ENCODE data around the gene UBE2O.
A peak's percentile ranks its signal among the peaks of the same experiment; 100 is the strongest.

DNA sequence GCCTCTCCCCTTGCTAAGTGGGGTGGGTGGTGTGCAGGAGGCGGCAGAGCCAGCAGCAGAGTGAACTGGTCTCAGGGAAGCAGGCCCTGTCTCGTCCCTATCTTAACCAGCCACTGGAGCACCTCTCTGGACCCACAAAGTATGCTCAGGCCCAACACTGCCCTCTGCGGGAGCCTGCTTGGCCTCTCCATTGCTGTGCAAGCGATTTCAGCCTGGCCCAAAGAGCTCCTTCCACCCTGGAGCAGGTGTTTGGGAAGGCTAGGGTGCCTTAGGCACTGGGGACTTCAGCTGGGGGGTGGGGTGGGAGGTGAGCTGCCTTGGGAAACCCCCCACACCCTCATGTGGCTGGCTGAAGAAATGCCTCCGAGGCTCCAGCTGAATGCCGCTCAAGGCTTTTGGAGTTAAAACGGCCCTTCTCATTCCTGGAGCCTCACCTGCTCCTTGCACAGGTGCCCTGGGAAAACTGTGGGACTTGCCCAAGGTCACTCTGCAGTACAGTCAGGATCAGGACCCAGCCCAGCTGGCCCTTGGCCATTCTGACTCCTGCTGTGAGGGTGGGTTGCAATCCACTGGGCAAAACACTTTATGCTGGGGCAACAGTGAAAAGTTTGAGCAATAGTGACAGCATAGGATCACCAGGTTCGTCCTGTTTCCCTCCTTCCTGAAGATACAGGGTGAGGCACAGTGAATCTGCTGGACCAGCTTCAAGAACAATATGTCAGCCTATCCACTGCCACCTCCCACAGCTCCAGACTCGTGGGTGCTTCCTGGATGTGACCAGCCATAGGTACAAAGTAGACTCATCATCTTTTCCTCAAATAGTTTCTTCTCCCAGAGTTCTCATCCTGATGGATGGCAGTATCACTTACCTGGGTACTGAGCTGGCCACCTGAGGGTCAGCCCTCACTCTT lies 5.9 kb upstream of the UBE2O start:
- TF ChIP-seq, protein P1, sequence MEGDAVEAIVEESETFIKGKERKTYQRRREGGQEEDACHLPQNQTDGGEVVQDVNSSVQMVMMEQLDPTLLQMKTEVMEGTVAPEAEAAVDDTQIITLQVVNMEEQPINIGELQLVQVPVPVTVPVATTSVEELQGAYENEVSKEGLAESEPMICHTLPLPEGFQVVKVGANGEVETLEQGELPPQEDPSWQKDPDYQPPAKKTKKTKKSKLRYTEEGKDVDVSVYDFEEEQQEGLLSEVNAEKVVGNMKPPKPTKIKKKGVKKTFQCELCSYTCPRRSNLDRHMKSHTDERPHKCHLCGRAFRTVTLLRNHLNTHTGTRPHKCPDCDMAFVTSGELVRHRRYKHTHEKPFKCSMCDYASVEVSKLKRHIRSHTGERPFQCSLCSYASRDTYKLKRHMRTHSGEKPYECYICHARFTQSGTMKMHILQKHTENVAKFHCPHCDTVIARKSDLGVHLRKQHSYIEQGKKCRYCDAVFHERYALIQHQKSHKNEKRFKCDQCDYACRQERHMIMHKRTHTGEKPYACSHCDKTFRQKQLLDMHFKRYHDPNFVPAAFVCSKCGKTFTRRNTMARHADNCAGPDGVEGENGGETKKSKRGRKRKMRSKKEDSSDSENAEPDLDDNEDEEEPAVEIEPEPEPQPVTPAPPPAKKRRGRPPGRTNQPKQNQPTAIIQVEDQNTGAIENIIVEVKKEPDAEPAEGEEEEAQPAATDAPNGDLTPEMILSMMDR (conservative IDR thresholded peaks at IDR 0.05; ENCODE audit: low read depth, low read length) = peak; percentile 91
- TF ChIP-seq EZH2 (IDR thresholded peaks at IDR 0.05; ENCODE audit: low read length, unreplicated experiment) = no peak

All from PC-3 (cell line).